ENCODE measurements around the gene LILRA5. TPM values are rescaled to one million over a fixed set of nuclear protein-coding genes. Genes with fewer than 3 reads are reported as not detected.
"Not testable (repeated sequence)": the region's sequence is repeated elsewhere in the genome, so short reads cannot be mapped to it uniquely, and the experiment has no call there.

Gene LILRA5
- total and polyA plus RNA-seq, 2 of the 4 experiments (the other 2 are of a cell fraction) = not detected

DNA sequence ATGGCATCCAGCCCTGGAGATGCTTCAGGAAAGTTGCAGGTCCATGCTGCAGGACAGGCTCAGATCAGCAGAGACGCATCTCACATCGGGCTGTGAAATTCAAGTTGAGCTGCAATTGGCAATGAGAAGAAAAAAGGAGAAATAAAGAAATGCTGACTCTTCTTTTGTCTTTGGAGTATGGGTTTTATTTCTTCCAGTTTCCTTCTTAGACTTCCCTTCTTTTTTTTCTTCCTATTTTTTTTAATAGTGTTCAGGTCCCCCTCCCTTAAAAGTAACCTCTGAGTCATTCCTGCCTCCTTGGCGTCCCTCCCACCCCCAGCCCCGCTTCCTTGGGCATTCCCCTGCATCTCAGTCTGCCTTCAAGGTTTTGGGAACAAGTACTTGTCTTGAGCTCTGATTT is 41.4 kb downstream of the LILRA5 start:
- H3K56ac ChIP-seq (ENCODE audit: extremely low read depth, insufficient read depth, low read length); H3K9me1 ChIP-seq (ENCODE audit: insufficient read depth, low read length); dilution Hi-C loops (cut with HindIII; ENCODE audit: low sequenced_read_pairs, unreplicated experiment); in situ Hi-C loops (cut with MboI; ENCODE audit: low sequenced_read_pairs); DNase-seq; H2AK5ac ChIP-seq (ENCODE audit: low read depth, low read length); H3K27ac ChIP-seq (ENCODE audit: insufficient read depth, low read length); H4K91ac ChIP-seq (ENCODE audit: insufficient read depth, low read depth, low read length); H3K4me3 ChIP-seq (ENCODE audit: insufficient read depth, low read depth, low read length); H2BK5ac ChIP-seq (ENCODE audit: low read depth, low read length, poor library complexity, severe bottlenecking); POLR2A ChIA-PET (ENCODE audit: unreplicated experiment); H4K8ac ChIP-seq (ENCODE audit: low read depth in 2 of 2, low read length in 2 of 2); H3K18ac ChIP-seq (ENCODE audit: low read depth, low read length); H2AFZ ChIP-seq (replicated peaks; ENCODE audit: low read length, poor library complexity); H4K5ac ChIP-seq (ENCODE audit: low read depth, low read length); H2BK15ac ChIP-seq (ENCODE audit: low read depth, low read length); H2BK120ac ChIP-seq (ENCODE audit: low read depth, low read length); H3K9me3 ChIP-seq (ENCODE audit: control insufficient read depth, insufficient read depth, low read length); H3K9ac ChIP-seq (ENCODE audit: low read depth, low read length); H3K36me3 ChIP-seq (ENCODE audit: control insufficient read depth, insufficient read depth, low read length); H2AK9ac ChIP-seq (replicated peaks; ENCODE audit: low read depth, low read length, poor library complexity); H3K4ac ChIP-seq (ENCODE audit: low read depth, low read length); H3K4me1 ChIP-seq (ENCODE audit: control insufficient read depth, insufficient read depth, low read length); H3K4me2 ChIP-seq (ENCODE audit: low read depth, low read length); intact Hi-C loops (cut with micrococcal nuclease); H3K27me3 ChIP-seq (ENCODE audit: control insufficient read depth, insufficient read depth, low read length); ATAC-seq (ENCODE audit: low read depth); H2BK20ac ChIP-seq (ENCODE audit: low read depth, low read length); H3K23ac ChIP-seq (ENCODE audit: low read depth, low read length); CTCF ChIA-PET; BruUV-seq (replicated peaks); H3K79me1 ChIP-seq (ENCODE audit: low read depth in 1 of 2, low read length in 2 of 2); H4K20me1 ChIP-seq (ENCODE audit: insufficient read depth, low read length); H3K14ac ChIP-seq (replicated peaks; ENCODE audit: low read depth, low read length): not testable (repeated sequence)
- no CpG with 5 or more reads among the region's 4 CpGs for WGBS, 2 experiments (ENCODE audit: extremely low coverage in 2 of 2, insufficient read length in 1 of 2)

Data from IMR-90 (cell line).